Epithelial cell of esophagus (primary cell): ENCODE measurements around the gene TMEM9.

Experiments
- DNase-seq: peaks from one replicate; pipeline ENCODE4 v3.0.0; 2010; ENCODE audit warnings: low read depth
- H3K4me3 ChIP-seq: 2 replicates; pipeline ENCODE4 v1.5.1; 2011; ENCODE audit warnings: mild to moderate bottlenecking, low read length, control low read depth
- TF ChIP-seq, protein P1 (sequence below): IDR thresholded peaks from 2 replicates; pipeline ENCODE4 v1.5.1; 2011; ENCODE audit warnings: low read depth, mild to moderate bottlenecking, low read length, control low read depth, inconsistent platforms; ENCODE audit not compliant: insufficient read depth; ENCODE audit errors: missing control alignments

Gene TMEM9

DNA sequence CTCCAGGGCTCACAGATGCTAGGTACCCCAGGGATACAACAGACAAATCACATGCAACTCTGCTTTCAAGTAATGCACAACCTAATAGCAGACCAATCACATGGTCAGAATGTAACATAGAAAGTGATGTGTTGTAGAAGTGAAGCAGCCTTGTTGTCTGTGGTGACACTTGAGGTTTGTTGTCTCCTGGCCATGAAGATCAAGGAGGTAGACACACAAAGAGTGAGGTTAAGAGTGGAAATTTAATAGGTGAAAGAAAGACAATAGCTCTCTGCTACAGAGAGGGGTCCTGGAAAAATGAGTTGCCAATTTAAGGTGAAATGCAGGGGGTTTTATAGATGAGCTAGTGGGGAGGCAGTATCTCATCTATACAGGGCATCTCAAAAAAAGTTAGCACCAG lies 2.5 kb upstream of the TMEM9 start:
- TF ChIP-seq, protein P1, sequence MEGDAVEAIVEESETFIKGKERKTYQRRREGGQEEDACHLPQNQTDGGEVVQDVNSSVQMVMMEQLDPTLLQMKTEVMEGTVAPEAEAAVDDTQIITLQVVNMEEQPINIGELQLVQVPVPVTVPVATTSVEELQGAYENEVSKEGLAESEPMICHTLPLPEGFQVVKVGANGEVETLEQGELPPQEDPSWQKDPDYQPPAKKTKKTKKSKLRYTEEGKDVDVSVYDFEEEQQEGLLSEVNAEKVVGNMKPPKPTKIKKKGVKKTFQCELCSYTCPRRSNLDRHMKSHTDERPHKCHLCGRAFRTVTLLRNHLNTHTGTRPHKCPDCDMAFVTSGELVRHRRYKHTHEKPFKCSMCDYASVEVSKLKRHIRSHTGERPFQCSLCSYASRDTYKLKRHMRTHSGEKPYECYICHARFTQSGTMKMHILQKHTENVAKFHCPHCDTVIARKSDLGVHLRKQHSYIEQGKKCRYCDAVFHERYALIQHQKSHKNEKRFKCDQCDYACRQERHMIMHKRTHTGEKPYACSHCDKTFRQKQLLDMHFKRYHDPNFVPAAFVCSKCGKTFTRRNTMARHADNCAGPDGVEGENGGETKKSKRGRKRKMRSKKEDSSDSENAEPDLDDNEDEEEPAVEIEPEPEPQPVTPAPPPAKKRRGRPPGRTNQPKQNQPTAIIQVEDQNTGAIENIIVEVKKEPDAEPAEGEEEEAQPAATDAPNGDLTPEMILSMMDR, result no peak
- no peak overlapping the region for H3K4me3 ChIP-seq
- no peak for DNase-seq

- no peak overlapping the region for H3K4me3 ChIP-seq
- TF ChIP-seq, protein P1, result no peak
- DNase-seq, result no peak
These were observed 2.1 kb upstream of the TMEM9 start for GRCh38 chr1:201156346-201156745.

GRCh38 chr1:201155354-201155753 lies 1.1 kb upstream of the TMEM9 start:
- H3K4me3 ChIP-seq, result no peak overlapping the region
- no peak for DNase-seq
- TF ChIP-seq, protein P1, result no peak

DNA sequence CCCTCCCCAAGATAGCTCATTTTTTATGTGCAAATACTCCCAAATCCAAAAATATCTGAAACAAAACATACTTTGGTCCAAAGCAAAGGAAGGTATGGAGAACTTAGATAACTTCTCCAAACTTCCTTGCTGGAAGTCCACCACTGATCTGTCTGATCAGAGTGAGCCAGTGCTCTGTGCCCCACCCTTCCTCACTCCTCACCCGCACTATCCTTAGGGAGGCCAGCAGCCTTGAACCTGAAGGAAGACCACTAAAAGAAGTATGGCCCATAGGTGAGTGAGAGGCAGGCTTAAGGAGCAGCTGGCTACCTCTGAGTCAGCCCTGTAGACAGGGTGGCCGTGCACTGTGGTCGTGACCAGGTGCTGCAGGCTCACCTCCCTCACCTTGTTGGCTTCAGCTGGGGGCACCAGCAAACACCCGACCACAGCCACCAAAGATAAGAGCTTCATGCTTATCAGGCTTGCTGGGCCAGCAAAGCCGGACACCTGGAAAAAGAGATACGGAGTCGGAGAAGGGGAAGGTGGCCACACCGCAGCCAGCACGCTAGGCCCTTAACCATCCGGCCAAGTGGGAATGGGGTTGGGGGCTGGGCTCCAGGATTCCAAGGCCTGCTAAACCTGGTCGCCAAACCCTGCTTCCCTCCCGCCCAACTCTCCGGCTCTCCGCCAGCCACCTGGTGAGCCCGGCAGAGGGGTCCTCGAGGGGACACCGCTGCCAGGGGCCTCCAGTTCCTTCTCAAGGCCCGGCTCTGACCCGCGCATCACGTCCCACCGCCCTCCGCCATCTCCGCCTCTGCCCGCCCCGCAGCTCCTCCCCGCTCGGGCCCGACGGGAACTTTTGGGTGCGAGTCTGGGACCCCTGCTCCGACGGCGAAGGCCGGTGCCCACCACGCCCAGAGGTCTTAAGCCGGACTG lies 543 bp downstream of the TMEM9 start:
- H3K4me3 ChIP-seq, result peak overlapping the region; percentile 77
- TF ChIP-seq, protein P1, result no peak
- DNase-seq, result no peak

DNA sequence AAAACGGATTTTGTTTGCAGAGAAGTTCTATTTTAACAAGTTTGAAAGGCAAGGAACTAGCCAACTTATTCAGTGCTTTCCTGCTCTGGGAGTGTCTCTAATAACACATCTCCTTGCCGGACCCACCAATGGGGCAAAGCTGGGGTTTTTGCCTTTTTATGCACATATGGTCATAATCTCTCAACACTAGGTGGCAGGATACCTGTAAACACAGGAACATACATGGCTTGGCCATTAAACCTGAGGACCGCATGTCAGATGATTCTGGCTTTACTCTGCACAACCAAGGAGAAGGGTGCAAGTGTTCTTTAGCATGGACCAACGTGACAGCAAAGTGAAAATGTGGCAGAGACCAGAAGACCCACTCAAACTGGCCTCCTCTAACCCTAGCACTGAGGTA lies 4.9 kb downstream of the TMEM9 start:
- TF ChIP-seq, protein P1, result peak; percentile 58
- DNase-seq, result peak; percentile 67
- no peak overlapping the region for H3K4me3 ChIP-seq

DNA sequence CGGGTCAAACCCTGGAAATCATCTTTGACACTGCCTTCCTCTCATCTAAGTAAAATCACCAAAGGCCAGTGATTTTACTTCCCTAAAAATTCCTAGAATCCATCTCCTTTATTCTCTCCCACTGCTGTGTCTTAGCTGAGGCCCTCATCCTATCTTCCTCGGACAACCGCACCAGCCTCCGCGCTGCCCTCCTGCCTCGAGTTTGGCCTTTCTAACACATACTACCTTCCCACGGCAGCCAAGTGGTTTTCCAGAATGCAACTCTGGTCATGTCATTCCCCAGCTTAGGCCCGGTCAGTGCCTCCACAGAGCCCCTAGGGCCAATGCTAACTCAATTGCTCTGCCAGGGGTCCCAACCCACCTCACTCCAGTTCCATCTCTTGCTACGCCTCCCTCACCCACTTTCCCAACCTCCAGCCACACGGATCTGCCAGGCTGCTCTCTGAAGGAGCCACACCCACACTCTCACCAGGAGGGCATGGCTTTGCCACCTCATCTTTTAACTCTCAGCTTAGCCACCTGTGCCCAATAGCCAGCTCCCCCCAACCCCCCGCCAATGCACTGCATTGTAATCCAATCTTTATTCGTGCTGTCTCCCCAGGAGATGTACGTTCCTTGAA lies 6.8 kb downstream of the TMEM9 start:
- H3K4me3 ChIP-seq, result no peak overlapping the region
- TF ChIP-seq, protein P1, result no peak
- DNase-seq, result no peak
